H1 (cell line): ENCODE results near the gene GLRA1. TPM values are rescaled to one million over a fixed set of nuclear protein-coding genes. Genes with fewer than 3 reads are reported as not detected.
"Not testable (repeated sequence)": the region's sequence is repeated elsewhere in the genome, so short reads cannot be mapped to it uniquely, and the experiment has no call there.

Experiments
- CTCF ChIA-PET: fragments of 300-600 bp; sonication (Branson Sonifier 250); formaldehyde crosslinking; loops from one replicate; lab custom pipeline; 2021; ENCODE audit not compliant: partially characterized antibody; lab: Charles Lee
- POLR2A ChIA-PET: fragments of 300-600 bp; sonication (Branson Sonifier 250); formaldehyde crosslinking; loops from one replicate; lab custom pipeline; 2021; ENCODE audit warnings: inconsistent platforms; ENCODE audit not compliant: partially characterized antibody; lab: Charles Lee
- DNase-seq, 2 experiments: peaks; one replicate each; pipeline versions ENCODE4 v3.0.0 to v3.0.0-alpha.2; 2010 to 2022; ENCODE audit warnings: low spot score in 2 of 2, low read depth in 1 of 2, mixed read lengths in 1 of 2
- FAIRE-seq: peaks from 2 replicates; lab custom pipeline; 2011; peaks lifted over from hg19 to GRCh38; lab: Jason Lieb, UNC
- H2AFZ ChIP-seq: 2 replicates; pipeline ENCODE4 v1.8.1; 2012; ENCODE audit warnings: low read length, inconsistent platforms
- H2AK5ac ChIP-seq: 2 replicates; pipeline ENCODE4 v1.6.1; 2013; ENCODE audit warnings: low read depth, low read length
- H2BK120ac ChIP-seq: replicated peaks from 2 replicates; pipeline ENCODE3; 2013; ENCODE audit warnings: low read depth, low read length, inconsistent platforms
- H2BK12ac ChIP-seq: 2 replicates; pipeline ENCODE4 v1.6.1; 2013; ENCODE audit warnings: low read depth, low read length
- H2BK15ac ChIP-seq: 2 replicates; pipeline ENCODE4 v1.6.1; 2013; ENCODE audit warnings: low read length
- H2BK20ac ChIP-seq: 2 replicates; pipeline ENCODE4 v1.6.1; 2013; ENCODE audit warnings: low read length
- H2BK5ac ChIP-seq: 2 replicates; pipeline ENCODE4 v1.6.1; 2013; ENCODE audit warnings: low read depth, low read length
- H3K14ac ChIP-seq: 2 replicates; pipeline ENCODE4 v1.6.1; 2013; ENCODE audit warnings: inconsistent platforms; ENCODE audit not compliant: insufficient read length
- H3K18ac ChIP-seq: 2 replicates; pipeline ENCODE4 v1.6.1; 2013; ENCODE audit warnings: low read length; ENCODE audit errors: extremely low read depth
- H3K23ac ChIP-seq: 2 replicates; pipeline ENCODE4 v1.6.1; 2013; ENCODE audit warnings: inconsistent platforms; ENCODE audit not compliant: insufficient read length
- H3K23me2 ChIP-seq: 2 replicates; pipeline ENCODE4 v1.6.1; 2013; ENCODE audit warnings: low read depth, low read length
- H3K27ac ChIP-seq: 2 replicates; pipeline ENCODE4 v1.6.1; 2011; ENCODE audit warnings: low read depth, low read length, inconsistent platforms
- H3K27me3 ChIP-seq, 4 experiments: replicated peaks in 1 of 4; 1 replicate in 1 of 4; 2 replicates in 3 of 4; pipeline versions ENCODE4 v1.6.1 to v1.8.1; 2011 to 2013; ENCODE audit warnings: low read length in 3 of 4, mild to moderate bottlenecking in 3 of 4, inconsistent platforms in 2 of 4, mixed read lengths in 2 of 4, moderate library complexity in 1 of 4; ENCODE audit not compliant: control insufficient read depth in 3 of 4, insufficient read depth in 3 of 4; ENCODE audit errors: extremely low read depth in 1 of 4
- H3K36me3 ChIP-seq, 4 experiments: 2 replicates each; pipeline versions ENCODE4 v1.6.1 to v1.8.1; 2011 to 2013; ENCODE audit warnings: mild to moderate bottlenecking in 4 of 4, low read length in 3 of 4, moderate library complexity in 2 of 4, control low read depth in 1 of 4, inconsistent platforms in 1 of 4; ENCODE audit not compliant: insufficient read depth in 4 of 4, control insufficient read depth in 2 of 4
- H3K4ac ChIP-seq: replicated peaks from 2 replicates; pipeline ENCODE3; 2013; ENCODE audit warnings: low read length, low read depth, mixed read lengths, inconsistent platforms; ENCODE audit not compliant: insufficient read length
- H3K4me1 ChIP-seq, 4 experiments: replicated peaks in 1 of 4; 1 replicate in 1 of 4; 2 replicates in 3 of 4; pipeline versions ENCODE4 v1.6.1 to v1.8.1; 2011 to 2013; ENCODE audit warnings: low read length in 3 of 4, inconsistent platforms in 2 of 4, mixed read lengths in 1 of 4; ENCODE audit not compliant: insufficient read depth in 4 of 4, control insufficient read depth in 3 of 4
- H3K4me2 ChIP-seq, 2 experiments: 2 replicates each; pipeline versions ENCODE4 v1.6.1 to v1.8.1; 2011 to 2013; ENCODE audit warnings: low read depth in 2 of 2, low read length in 2 of 2, control low read depth in 1 of 2, inconsistent platforms in 1 of 2, mild to moderate bottlenecking in 1 of 2; ENCODE audit not compliant: insufficient read depth in 1 of 2
- H3K4me3 ChIP-seq, 4 experiments: fragments of 200-600, 300-600 bp in 1 of 4; sonication (generic), shearing (Covaris generic), sonication (Bioruptor Twin) in 1 of 4; 2 replicates each; pipeline versions ENCODE4 v1.5.1 to v1.8.1; 2011 to 2016; ENCODE audit warnings: low read length in 4 of 4, low read depth in 3 of 4, control low read depth in 2 of 4, inconsistent platforms in 2 of 4, mild to moderate bottlenecking in 2 of 4, mixed read lengths in 1 of 4, moderate library complexity in 1 of 4; ENCODE audit not compliant: insufficient read depth in 2 of 4; ENCODE audit errors: extremely low read depth in 1 of 4
- H3K56ac ChIP-seq: replicated peaks from 2 replicates; pipeline ENCODE3; 2013; ENCODE audit warnings: low read depth, mild to moderate bottlenecking, mixed read lengths, low read length, inconsistent platforms; ENCODE audit not compliant: insufficient read length
- H3K79me1 ChIP-seq: 2 replicates; pipeline ENCODE4 v1.6.1; 2013; ENCODE audit warnings: low read depth, low read length, control low read depth
- H3K79me2 ChIP-seq, 2 experiments: 2 replicates each; pipeline versions ENCODE4 v1.6.1 to v1.8.1; 2012 to 2013; ENCODE audit warnings: low read length in 2 of 2, mild to moderate bottlenecking in 2 of 2, inconsistent platforms in 1 of 2; ENCODE audit not compliant: insufficient read depth in 2 of 2, control insufficient read depth in 1 of 2
- H3K9ac ChIP-seq, 4 experiments: replicated peaks in 1 of 4; 1 replicate in 1 of 4; 2 replicates in 3 of 4; pipeline versions ENCODE4 v1.6.1 to v1.8.1; 2011 to 2013; ENCODE audit warnings: low read depth in 3 of 4, low read length in 3 of 4, control low read depth in 2 of 4, mild to moderate bottlenecking in 2 of 4, moderate library complexity in 2 of 4, inconsistent platforms in 1 of 4; ENCODE audit errors: extremely low read depth in 1 of 4
- H3K9me3 ChIP-seq, 2 experiments: 2 replicates each; pipeline versions ENCODE4 v1.6.1 to v1.8.1; 2012 to 2013; ENCODE audit warnings: mild to moderate bottlenecking in 2 of 2, moderate library complexity in 2 of 2, control low read depth in 1 of 2, inconsistent platforms in 1 of 2, low read depth in 1 of 2, low read length in 1 of 2, mixed read lengths in 1 of 2; ENCODE audit not compliant: insufficient read depth in 2 of 2
- H4K20me1 ChIP-seq, 2 experiments: replicated peaks in 1 of 2; 2 replicates each; pipeline versions ENCODE3 to v1.8.1; 2011 to 2013; ENCODE audit warnings: inconsistent platforms in 2 of 2, low read length in 2 of 2, mild to moderate bottlenecking in 1 of 2; ENCODE audit not compliant: insufficient read depth in 2 of 2, control insufficient read depth in 1 of 2
- H4K5ac ChIP-seq: 2 replicates; pipeline ENCODE4 v1.6.1; 2013; ENCODE audit warnings: low read length, low read depth, mixed read lengths, inconsistent platforms; ENCODE audit not compliant: insufficient read length
- H4K8ac ChIP-seq: 2 replicates; pipeline ENCODE4 v1.8.0; 2013; ENCODE audit warnings: mild to moderate bottlenecking, moderate library complexity, low read length, inconsistent platforms; ENCODE audit not compliant: insufficient read depth; ENCODE audit errors: extremely low read depth
- H4K91ac ChIP-seq: replicated peaks from 2 replicates; pipeline ENCODE3; 2013; ENCODE audit warnings: low read length, mixed read lengths, inconsistent platforms; ENCODE audit not compliant: insufficient read length
- WGBS, 2 experiments: shearing (Covaris generic) in 1 of 2; methylation state at CpG; one replicate each; pipeline versions ENCODE4 v1.1.6 to v1.1.7; 2013 to 2015; ENCODE audit warnings: low lambda C conversion rate in 2 of 2, mixed read lengths in 2 of 2, inconsistent platforms in 1 of 2, low coverage in 1 of 2, missing lambda C conversion rate in 1 of 2; ENCODE audit not compliant: insufficient replicate concordance in 2 of 2, insufficient coverage in 1 of 2, insufficient read length in 1 of 2; ENCODE audit errors: extremely low coverage in 1 of 2, missing lambda C conversion rate in 1 of 2; 5-methylcytosine and 5-hydroxymethylcytosine counted together
- polyA plus RNA-seq, 7 experiments: library from polyadenylated mRNA; depleted of rRNA in 3 of 7; stranded (reverse) in 5 of 7; unstranded in 2 of 7; fragments of >200 nt in 5 of 7; fragments of 200-250 nt in 2 of 7; gene quantifications; 1 replicate in 5 of 7; 2 replicates in 1 of 7; 4 replicates in 1 of 7; pipeline versions ENCODE4 v1.2.1 to v1.2.3, GENCODE V29; 2011 to 2013; ENCODE audit warnings: missing spikeins in 2 of 7, mixed read lengths in 2 of 7
- total RNA-seq: library from RNA; stranded (reverse); fragmentation: NEBNext Ultra II Directional; extraction: Animal tissue kit (Norgen Biotek cat#: 25700); gene quantifications from 2 replicates; pipeline ENCODE4 v1.2.1, GENCODE V29; 2021

The GLRA1 gene
- total and polyA plus RNA-seq, 2 of the 8 experiments (the other 6 are each of a cell fraction or from before 2014, with no cell fraction given), result not detected

- not testable (repeated sequence) for H2AFZ ChIP-seq
Measured at GRCh38 chr5:151860867-151861266, 63.8 kb downstream of the GLRA1 start.

More at GRCh38 chr5:151860867-151861266, 63.8 kb downstream of the GLRA1 start:
- H2BK12ac ChIP-seq, H4K8ac ChIP-seq, H3K4me3 ChIP-seq, H2BK20ac ChIP-seq, H3K23ac ChIP-seq, H3K9me3 ChIP-seq, H3K79me2 ChIP-seq, POLR2A ChIA-PET, H3K4me1 ChIP-seq, H4K5ac ChIP-seq, H3K18ac ChIP-seq, H3K36me3 ChIP-seq, H3K23me2 ChIP-seq, H2BK5ac ChIP-seq, FAIRE-seq, H3K56ac ChIP-seq, H2BK120ac ChIP-seq, H4K91ac ChIP-seq, DNase-seq, H3K9ac ChIP-seq, H3K79me1 ChIP-seq, H2AK5ac ChIP-seq, CTCF ChIA-PET, H3K27me3 ChIP-seq, H3K4me2 ChIP-seq, H2BK15ac ChIP-seq, H4K20me1 ChIP-seq, H3K4ac ChIP-seq, H3K27ac ChIP-seq, H3K14ac ChIP-seq: not testable (repeated sequence)
- WGBS, 2 experiments, result 100% methylated on average over 3 of the region's 4 CpGs; no CpG with 5 or more reads in 1 of the 2 experiments
